Measurements from ENCODE around the gene MAPKAPK2.

GRCh38 chr1:206690516-206690915 is 5.8 kb downstream of the MAPKAPK2 start:
- TF ChIP-seq POLR2A (IDR thresholded peaks at IDR 0.05), result no peak
- TF ChIP-seq, protein P1, sequence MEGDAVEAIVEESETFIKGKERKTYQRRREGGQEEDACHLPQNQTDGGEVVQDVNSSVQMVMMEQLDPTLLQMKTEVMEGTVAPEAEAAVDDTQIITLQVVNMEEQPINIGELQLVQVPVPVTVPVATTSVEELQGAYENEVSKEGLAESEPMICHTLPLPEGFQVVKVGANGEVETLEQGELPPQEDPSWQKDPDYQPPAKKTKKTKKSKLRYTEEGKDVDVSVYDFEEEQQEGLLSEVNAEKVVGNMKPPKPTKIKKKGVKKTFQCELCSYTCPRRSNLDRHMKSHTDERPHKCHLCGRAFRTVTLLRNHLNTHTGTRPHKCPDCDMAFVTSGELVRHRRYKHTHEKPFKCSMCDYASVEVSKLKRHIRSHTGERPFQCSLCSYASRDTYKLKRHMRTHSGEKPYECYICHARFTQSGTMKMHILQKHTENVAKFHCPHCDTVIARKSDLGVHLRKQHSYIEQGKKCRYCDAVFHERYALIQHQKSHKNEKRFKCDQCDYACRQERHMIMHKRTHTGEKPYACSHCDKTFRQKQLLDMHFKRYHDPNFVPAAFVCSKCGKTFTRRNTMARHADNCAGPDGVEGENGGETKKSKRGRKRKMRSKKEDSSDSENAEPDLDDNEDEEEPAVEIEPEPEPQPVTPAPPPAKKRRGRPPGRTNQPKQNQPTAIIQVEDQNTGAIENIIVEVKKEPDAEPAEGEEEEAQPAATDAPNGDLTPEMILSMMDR (IDR thresholded peaks at IDR 0.05 in 4 of 5, conservative IDR thresholded peaks at IDR 0.05 in 1 of 5), result no peak
